A549 (cell line): ENCODE measurements around the gene TOP2A. TPM values are rescaled to one million over a fixed set of nuclear protein-coding genes. Genes with fewer than 3 reads are reported as not detected.

Experiments
- ATAC-seq, 2 experiments: fragments of 200-7000 bp in 1 of 2; fragments of >200 bp in 1 of 2; cut with Nextera tagmentation in 1 of 2; cut with Tn5 transposase in 1 of 2; 3 replicates each; pipeline versions ENCODE4 v1.8.0 to v1.9.1; 2018 to 2020; ENCODE audit warnings: mild to moderate bottlenecking in 1 of 2, moderate library complexity in 1 of 2
- CTCF ChIA-PET: fragments of 300-600 bp; sonication (Branson Sonifier 250); formaldehyde crosslinking; extraction: SDS; loops from one replicate; lab custom pipeline; 2021; ENCODE audit warnings: antibody characterized with exemption, inconsistent platforms; lab: Yijun Ruan, JAX
- POLR2A ChIA-PET: fragments of 350-600 bp; formaldehyde crosslinking; extraction: SDS; loops from one replicate; lab custom pipeline; 2021; ENCODE audit warnings: antibody characterized with exemption, inconsistent platforms; lab: Yijun Ruan, JAX
- DNase-seq, 2 experiments: peaks; one replicate each; pipeline versions ENCODE4 v3.0.0 to v3.0.0-alpha.2; 2011 to 2016; ENCODE audit warnings: low read depth in 1 of 2, low spot score in 1 of 2
- FAIRE-seq: peaks from 2 replicates; lab custom pipeline; 2011; peaks lifted over from hg19 to GRCh38; lab: Jason Lieb, UNC
- H3K27ac ChIP-seq, 2 experiments: fragments of >200 bp; sonication (Bioruptor Twin); formaldehyde crosslinking; 3 replicates each; pipeline ENCODE4 v1.5.1; 2016 to 2017
- H3K4me1 ChIP-seq: fragments of >200 bp; sonication (Bioruptor Twin); formaldehyde crosslinking; 3 replicates; pipeline ENCODE4 v1.6.1; 2016
- H3K4me2 ChIP-seq: fragments of >200 bp; sonication (Bioruptor Twin); formaldehyde crosslinking; 3 replicates; pipeline ENCODE4 v1.6.1; 2016
- H3K4me3 ChIP-seq: fragments of >200 bp; sonication (Bioruptor Twin); formaldehyde crosslinking; 3 replicates; pipeline ENCODE4 v1.5.1; 2016
- H3K9me3 ChIP-seq: fragments of >200 bp; sonication (Bioruptor Twin); formaldehyde crosslinking; 3 replicates; pipeline ENCODE4 v1.6.1; 2016
- BHLHE40 ChIP-seq: IDR thresholded peaks from 2 replicates; pipeline ENCODE4 v1.6.1; 2012; ENCODE audit warnings: low read depth, low read length, inconsistent platforms
- CEBPB ChIP-seq, 2 experiments: fragments of >200 bp in 1 of 2; sonication (Bioruptor Twin) in 1 of 2; formaldehyde crosslinking in 1 of 2; IDR thresholded peaks; 2 replicates each; pipeline ENCODE4 v1.6.1; 2012 to 2016
- CHD2 ChIP-seq: fragments of 150-350 bp; IDR thresholded peaks from 2 replicates; pipeline ENCODE4 v1.6.1; 2014; ENCODE audit warnings: low read length; ENCODE audit not compliant: partially characterized antibody
- CHD4 ChIP-seq: fragments of 200-600 bp; sonication (generic); IDR thresholded peaks from 2 replicates; pipeline ENCODE4 v1.6.1; 2016; ENCODE audit warnings: antibody characterized with exemption, mild to moderate bottlenecking, borderline replicate concordance
- E2F6 ChIP-seq: IDR thresholded peaks from 2 replicates; pipeline ENCODE4 v1.6.1; 2012; ENCODE audit warnings: low read depth, borderline replicate concordance
- EHF ChIP-seq: fragments of 250-450 bp; sonication (Bioruptor Pico); IDR thresholded peaks from 2 replicates; pipeline ENCODE4 v1.5.0; 2020; ENCODE audit warnings: mild to moderate bottlenecking
- EP300 ChIP-seq, 2 experiments: fragments of >200 bp; sonication (Bioruptor Twin); formaldehyde crosslinking; IDR thresholded peaks; 2 replicates in 1 of 2; 3 replicates in 1 of 2; pipeline ENCODE4 v1.6.1; 2016 to 2017
- ESRRA ChIP-seq: fragments of 150-350 bp; IDR thresholded peaks from 2 replicates; pipeline ENCODE4 v1.6.1; 2014; ENCODE audit warnings: mild to moderate bottlenecking, low read length, borderline replicate concordance
- FOSB ChIP-seq: fragments of 250-450 bp; sonication (Bioruptor Pico); IDR thresholded peaks from 2 replicates; pipeline ENCODE4 v1.5.0; 2020; ENCODE audit warnings: mild to moderate bottlenecking, moderate library complexity
- FOXS1 ChIP-seq: fragments of 250-450 bp; sonication (Bioruptor Pico); IDR thresholded peaks from 2 replicates; pipeline ENCODE4 v1.5.0; 2020; ENCODE audit warnings: mild to moderate bottlenecking, moderate library complexity
- GATA3 ChIP-seq: IDR thresholded peaks from 2 replicates; pipeline ENCODE4 v1.6.1; 2012; ENCODE audit warnings: borderline replicate concordance
- HDAC2 ChIP-seq: fragments of 200-600 bp; sonication (generic); IDR thresholded peaks from 2 replicates; pipeline ENCODE4 v1.6.1; 2016
- HEYL ChIP-seq: fragments of 250-450 bp; sonication (Bioruptor Pico); IDR thresholded peaks from 2 replicates; pipeline ENCODE4 v1.8.0; 2021; ENCODE audit warnings: mild to moderate bottlenecking, moderate library complexity
- HOXB5 ChIP-seq: fragments of 250-450 bp; sonication (Bioruptor Pico); IDR thresholded peaks from 2 replicates; pipeline ENCODE4 v1.5.0; 2020; ENCODE audit warnings: mild to moderate bottlenecking, moderate library complexity
- JUN ChIP-seq, 2 experiments: fragments of >200 bp; sonication (Bioruptor Twin); formaldehyde crosslinking; IDR thresholded peaks; 2 replicates in 1 of 2; 3 replicates in 1 of 2; pipeline ENCODE4 v1.6.1; 2016 to 2017
- JUNB ChIP-seq: fragments of >200 bp; sonication (Bioruptor Twin); formaldehyde crosslinking; IDR thresholded peaks from 2 replicates; pipeline ENCODE4 v1.6.1; 2016
- KDM1A ChIP-seq: fragments of 200-600 bp; sonication (generic); IDR thresholded peaks from 2 replicates; pipeline ENCODE4 v1.6.1; 2016; ENCODE audit warnings: low read depth, mild to moderate bottlenecking
- MAZ ChIP-seq: fragments of 150-350 bp; IDR thresholded peaks from 2 replicates; pipeline ENCODE4 v1.6.1; 2014; ENCODE audit warnings: antibody characterized with exemption, low read depth, low read length, borderline replicate concordance
- NFE2L2 ChIP-seq: fragments of 150-350 bp; conservative IDR thresholded peaks from 2 replicates; pipeline ENCODE4 v1.6.1; 2014; ENCODE audit warnings: low read length
- NR3C1 ChIP-seq: fragments of >200 bp; sonication (Bioruptor Twin); formaldehyde crosslinking; IDR thresholded peaks from 3 replicates; pipeline ENCODE4 v1.6.1; 2017
- PBX3 ChIP-seq: IDR thresholded peaks from 2 replicates; pipeline ENCODE4 v1.6.1; 2012
- POLR2A ChIP-seq: IDR thresholded peaks from 2 replicates; pipeline ENCODE4 v1.6.1; 2012; ENCODE audit warnings: mild to moderate bottlenecking, low read length
- POLR2AphosphoS2 ChIP-seq: conservative IDR thresholded peaks from 2 replicates; pipeline ENCODE4 v1.6.1; 2012; ENCODE audit warnings: low read length, improper control_type of control experiment, inconsistent platforms
- RAD21 ChIP-seq, 2 experiments: fragments of >200 bp in 1 of 2; sonication (Bioruptor Twin) in 1 of 2; formaldehyde crosslinking in 1 of 2; IDR thresholded peaks in 1 of 2; conservative IDR thresholded peaks in 1 of 2; 2 replicates in 1 of 2; 3 replicates in 1 of 2; pipeline ENCODE4 v1.6.1; 2012 to 2018; ENCODE audit warnings: inconsistent platforms in 1 of 2
- RARB ChIP-seq: fragments of 250-450 bp; sonication (Bioruptor Pico); IDR thresholded peaks from 2 replicates; pipeline ENCODE4 v1.8.0; 2021; ENCODE audit warnings: mild to moderate bottlenecking, moderate library complexity
- RFX5 ChIP-seq: fragments of 450-650 bp; IDR thresholded peaks from 2 replicates; pipeline ENCODE4 v1.7.1; 2014; ENCODE audit warnings: antibody characterized with exemption, mild to moderate bottlenecking, moderate library complexity
- RNF2 ChIP-seq: fragments of 200-600 bp; sonication (generic); IDR thresholded peaks from 2 replicates; pipeline ENCODE4 v1.6.1; 2016; ENCODE audit warnings: low read depth, mild to moderate bottlenecking, antibody characterized with exemption, moderate library complexity, borderline replicate concordance
- SREBF2 ChIP-seq: fragments of 450-650 bp; IDR thresholded peaks from 2 replicates; pipeline ENCODE4 v1.6.1; 2014; ENCODE audit warnings: mild to moderate bottlenecking, moderate library complexity
- TFCP2L1 ChIP-seq: fragments of 250-450 bp; sonication (Bioruptor Pico); IDR thresholded peaks from 2 replicates; pipeline ENCODE4 v1.5.0; 2021; ENCODE audit warnings: mild to moderate bottlenecking
- TP53 ChIP-seq: fragments of 250-450 bp; sonication (Bioruptor Pico); IDR thresholded peaks from 2 replicates; pipeline ENCODE4 v1.5.0; 2021; ENCODE audit warnings: mild to moderate bottlenecking, moderate library complexity
- USF2 ChIP-seq: fragments of 450-650 bp; IDR thresholded peaks from 2 replicates; pipeline ENCODE4 v1.6.1; 2014; ENCODE audit warnings: antibody characterized with exemption
- ZC3H11A ChIP-seq: fragments of 450-650 bp; IDR thresholded peaks from 2 replicates; pipeline ENCODE4 v1.6.1; 2014; ENCODE audit warnings: antibody characterized with exemption, mild to moderate bottlenecking
- ZFP36 ChIP-seq: fragments of 450-650 bp; IDR thresholded peaks from 2 replicates; pipeline ENCODE4 v1.6.1; 2014; ENCODE audit warnings: borderline replicate concordance; ENCODE audit not compliant: partially characterized antibody
- ZNF302 ChIP-seq: fragments of 250-450 bp; sonication (Bioruptor Pico); IDR thresholded peaks from 2 replicates; pipeline ENCODE4 v1.9.0; 2021; ENCODE audit warnings: inconsistent platforms, mild to moderate bottlenecking, moderate library complexity
- ZSCAN20 ChIP-seq: fragments of 250-450 bp; sonication (Bioruptor Pico); IDR thresholded peaks from 2 replicates; pipeline ENCODE4 v1.8.0; 2022; ENCODE audit warnings: mild to moderate bottlenecking, moderate library complexity
- WGBS: methylation state at CpG from one replicate; pipeline ENCODE4 v1.1.6; 2017; ENCODE audit errors: missing lambda C conversion rate; 5-methylcytosine and 5-hydroxymethylcytosine counted together
- polyA plus RNA-seq, 4 experiments: library from polyadenylated mRNA; depleted of rRNA in 3 of 4; stranded (reverse); fragments of >200 nt; fragmentation: RNase III in 1 of 4; extraction: RNeasy Plus Mini Kit Qiagen cat#74134 plus additional on column Dnase treatment in 1 of 4; gene quantifications; 2 replicates in 3 of 4; 3 replicates in 1 of 4; pipeline ENCODE4 v1.2.3, GENCODE V29; 2011 to 2017
- TF ChIP-seq, protein P1 (sequence below): IDR thresholded peaks from 2 replicates; pipeline ENCODE4 v1.6.1; 2012
- TF ChIP-seq, protein P2 (sequence below): fragments of >200 bp; sonication (Bioruptor Twin); formaldehyde crosslinking; IDR thresholded peaks from 2 replicates; pipeline ENCODE4 v1.6.1; 2016
- TF ChIP-seq, protein P3 (sequence below): fragments of 250-450 bp; sonication (Bioruptor Pico); IDR thresholded peaks from 2 replicates; pipeline ENCODE4 v1.5.0; 2021; ENCODE audit warnings: mild to moderate bottlenecking, moderate library complexity, borderline replicate concordance

TOP2A gene
- polyA plus RNA-seq, 2 of the 4 experiments (the other 2 are of a cell fraction), result 226 to 416 TPM

GRCh38 chr17:40464392-40464855, 46.7 kb upstream of the TOP2A start:
- DNase-seq, result peak in 1 of 2 experiments; percentile 79
- peak; percentile 68 for FAIRE-seq
- Histone ChIP-seq H3K4me1 (peaks cover 47% of the 10 kb centered on the region), H3K4me2 (no peak overlapping the region), H3K4me3 (no peak overlapping the region), H3K27ac (peak overlapping the region; percentile 71 to 90), H3K9me3 (no peaks in the 10 kb centered on the region)
- CTCF ChIA-PET, result interaction anchor here (0.8 to 37.5 kb wide), 12 partner anchors 9 to 162 kb away, joined by 3 to 822 read pairs (median 6); partner anchors contain the start of gene IGFBP4
- WGBS, result 68% methylated on average over 5 of the region's 5 CpGs
- POLR2A ChIA-PET, result interaction anchor here (0.6 to 12.0 kb wide), 12 partner anchors 8 to 96 kb away, joined by 3 to 177 read pairs (median 4); partner anchors contain the start of genes TNS4 and TOP2A
- ATAC-seq, result peak; percentile 3 to 22
- TF ChIP-seq, protein P1, sequence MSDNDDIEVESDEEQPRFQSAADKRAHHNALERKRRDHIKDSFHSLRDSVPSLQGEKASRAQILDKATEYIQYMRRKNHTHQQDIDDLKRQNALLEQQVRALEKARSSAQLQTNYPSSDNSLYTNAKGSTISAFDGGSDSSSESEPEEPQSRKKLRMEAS, result peak; percentile 19; the same call in 1 of the 2 replicates
- TF ChIP-seq E2F6, result no peak
- TF ChIP-seq RAD21 (conservative IDR thresholded peaks at IDR 0.05 in 1 of 2, IDR thresholded peaks at IDR 0.05 in 1 of 2), result no peak
- TF ChIP-seq ZC3H11A, result no peak
- TF ChIP-seq RFX5, result no peak
- no peak for TF ChIP-seq NR3C1
- no peak for TF ChIP-seq EP300 (IDR thresholded peaks at IDR 0.05)
- TF ChIP-seq ESRRA, result no peak
- TF ChIP-seq TFCP2L1, result peak; percentile 97
- peak; percentile 23; the same call in 1 of the 2 replicates for TF ChIP-seq RARB
- no peak for TF ChIP-seq CHD2
- TF ChIP-seq RNF2, result no peak
- no peak for TF ChIP-seq SREBF2
- peak; percentile 42 to 43; a peak in 2 of 5 replicates for TF ChIP-seq JUN (IDR thresholded peaks at IDR 0.05)
- TF ChIP-seq, protein P2, sequence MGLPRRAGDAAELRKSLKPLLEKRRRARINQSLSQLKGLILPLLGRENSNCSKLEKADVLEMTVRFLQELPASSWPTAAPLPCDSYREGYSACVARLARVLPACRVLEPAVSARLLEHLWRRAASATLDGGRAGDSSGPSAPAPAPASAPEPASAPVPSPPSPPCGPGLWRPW, result no peak
- TF ChIP-seq USF2, result no peak
- TF ChIP-seq ZFP36, result no peak
- TF ChIP-seq CHD4, result peak; percentile 30; the same call in 1 of the 2 replicates
- no peak for TF ChIP-seq ZNF302
- no peak for TF ChIP-seq NFE2L2
- TF ChIP-seq HOXB5 (CRISPR knock-in tag), result no peak
- no peak for TF ChIP-seq FOXS1 (CRISPR knock-in tag)
- peak; percentile 81 for TF ChIP-seq FOSB (CRISPR knock-in tag)
- 0 out of 2 replicates have a peak, but pooled peaks have one; percentile 3 for TF ChIP-seq ZSCAN20 (CRISPR knock-in tag)
- no peak for TF ChIP-seq POLR2A
- TF ChIP-seq GATA3, result peak; percentile 11; the same call in 1 of the 2 replicates
- 0 out of 2 replicates have a peak, but pooled peaks have one; percentile 66 for TF ChIP-seq HDAC2
- TF ChIP-seq JUNB, result no peak
- TF ChIP-seq KDM1A, result peak; percentile 89; the same call in 1 of the 2 replicates
- TF ChIP-seq EHF, result 0 out of 2 replicates have a peak, but pooled peaks have one; percentile 2
- TF ChIP-seq PBX3, result peak; percentile 86
- no peak for TF ChIP-seq BHLHE40
- no peak for TF ChIP-seq CEBPB (IDR thresholded peaks at IDR 0.05)
- TF ChIP-seq POLR2AphosphoS2, result peak; percentile 68
- peak; percentile 95 for TF ChIP-seq TP53 (CRISPR knock-in tag)
- TF ChIP-seq MAZ, result no peak
- TF ChIP-seq, protein P3, sequence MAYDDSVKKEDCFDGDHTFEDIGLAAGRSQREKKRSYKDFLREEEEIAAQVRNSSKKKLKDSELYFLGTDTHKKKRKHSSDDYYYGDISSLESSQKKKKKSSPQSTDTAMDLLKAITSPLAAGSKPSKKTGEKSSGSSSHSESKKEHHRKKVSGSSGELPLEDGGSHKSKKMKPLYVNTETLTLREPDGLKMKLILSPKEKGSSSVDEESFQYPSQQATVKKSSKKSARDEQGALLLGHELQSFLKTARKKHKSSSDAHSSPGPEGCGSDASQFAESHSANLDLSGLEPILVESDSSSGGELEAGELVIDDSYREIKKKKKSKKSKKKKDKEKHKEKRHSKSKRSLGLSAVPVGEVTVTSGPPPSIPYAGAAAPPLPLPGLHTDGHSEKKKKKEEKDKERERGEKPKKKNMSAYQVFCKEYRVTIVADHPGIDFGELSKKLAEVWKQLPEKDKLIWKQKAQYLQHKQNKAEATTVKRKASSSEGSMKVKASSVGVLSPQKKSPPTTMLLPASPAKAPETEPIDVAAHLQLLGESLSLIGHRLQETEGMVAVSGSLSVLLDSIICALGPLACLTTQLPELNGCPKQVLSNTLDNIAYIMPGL (CRISPR knock-in tag), result no peak; the same call in 1 of the 2 replicates
- TF ChIP-seq HEYL (CRISPR knock-in tag), result no peak
